ENCODE measurements around the gene NEK1.

- TF ChIP-seq CTCF (IDR thresholded peaks at IDR 0.05), result no peak
- no peak for TF ChIP-seq POLR2A (IDR thresholded peaks at IDR 0.05)
These were observed 3.2 kb upstream of the NEK1 start for GRCh38 chr4:169615467-169616106.
